ENCODE data around the gene CA11.
"Not testable (repeated sequence)": the region's sequence is repeated elsewhere in the genome, so short reads cannot be mapped to it uniquely, and the experiment has no call there.

CA11 gene

GRCh38 chr19:48668761-48669160 is 22.8 kb upstream of the CA11 start:
- no peak for DNase-seq

GRCh38 chr19:48668332-48668731 is 22.3 kb upstream of the CA11 start:
- DNase-seq, result no peak

- no peak for DNase-seq
Measured at GRCh38 chr19:48665786-48666185, 19.8 kb upstream of the CA11 start.

DNA sequence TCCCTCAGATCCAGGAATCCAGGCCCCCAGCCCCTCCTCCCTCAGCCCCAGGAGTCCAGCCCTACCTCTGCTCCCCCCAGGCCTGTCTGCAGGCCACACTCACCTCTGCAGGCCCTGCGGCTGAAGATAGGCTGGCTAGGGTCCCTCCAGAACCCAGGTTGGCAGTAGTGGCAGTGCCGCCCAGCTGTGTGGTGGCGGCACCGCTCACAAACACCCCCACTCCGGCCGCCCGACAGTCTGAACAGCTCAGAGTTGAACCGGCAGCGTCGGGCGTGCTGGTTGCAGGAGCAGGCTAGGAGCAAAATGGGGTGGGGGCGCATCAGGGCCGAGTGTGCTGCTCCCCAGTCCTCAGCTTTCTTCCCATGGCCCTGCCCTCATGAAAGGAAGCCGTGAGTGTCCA is 18.5 kb upstream of the CA11 start:
- no peak for DNase-seq

DNA sequence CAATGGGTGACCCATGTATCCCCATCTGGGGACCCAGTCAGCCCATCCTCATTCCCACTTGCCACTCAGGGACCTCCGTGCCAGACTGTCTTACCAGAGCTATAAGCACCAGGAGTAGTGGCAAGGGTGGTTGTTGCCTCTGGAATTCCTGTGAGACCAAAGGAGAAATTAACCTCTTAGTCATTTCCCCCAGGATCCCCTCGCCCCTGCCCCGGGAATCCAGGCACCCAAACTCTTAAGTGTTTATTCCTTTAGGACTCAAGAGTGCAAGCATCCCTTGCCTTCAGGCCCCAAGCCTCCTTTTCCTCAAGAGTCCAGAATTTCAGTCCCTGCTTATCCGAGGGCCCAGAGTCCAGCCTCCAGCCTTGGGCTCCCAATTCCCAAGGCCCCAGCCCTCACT is 17.7 kb upstream of the CA11 start:
- no peak for DNase-seq

DNA sequence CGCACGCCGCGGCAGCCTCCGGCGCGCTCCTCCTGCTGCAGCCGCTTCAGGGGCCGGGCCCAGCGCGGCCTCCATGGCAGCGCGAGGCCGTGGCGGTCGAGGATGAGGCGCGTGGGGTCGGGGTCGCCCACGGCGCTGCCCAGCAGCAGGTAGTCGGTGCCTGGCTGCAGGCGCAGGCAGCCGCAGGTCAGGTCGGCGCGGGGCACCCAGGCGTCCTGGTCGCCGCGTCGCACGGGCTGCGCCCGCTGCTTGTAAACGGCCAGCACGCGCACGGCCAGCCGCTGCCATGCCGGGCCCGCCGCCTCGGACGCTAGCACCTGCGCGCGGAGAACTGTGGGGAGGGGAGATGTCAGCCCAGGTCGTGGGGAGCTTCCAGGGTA is 15.7 kb upstream of the CA11 start:
- DNase-seq, result no peak

DNA sequence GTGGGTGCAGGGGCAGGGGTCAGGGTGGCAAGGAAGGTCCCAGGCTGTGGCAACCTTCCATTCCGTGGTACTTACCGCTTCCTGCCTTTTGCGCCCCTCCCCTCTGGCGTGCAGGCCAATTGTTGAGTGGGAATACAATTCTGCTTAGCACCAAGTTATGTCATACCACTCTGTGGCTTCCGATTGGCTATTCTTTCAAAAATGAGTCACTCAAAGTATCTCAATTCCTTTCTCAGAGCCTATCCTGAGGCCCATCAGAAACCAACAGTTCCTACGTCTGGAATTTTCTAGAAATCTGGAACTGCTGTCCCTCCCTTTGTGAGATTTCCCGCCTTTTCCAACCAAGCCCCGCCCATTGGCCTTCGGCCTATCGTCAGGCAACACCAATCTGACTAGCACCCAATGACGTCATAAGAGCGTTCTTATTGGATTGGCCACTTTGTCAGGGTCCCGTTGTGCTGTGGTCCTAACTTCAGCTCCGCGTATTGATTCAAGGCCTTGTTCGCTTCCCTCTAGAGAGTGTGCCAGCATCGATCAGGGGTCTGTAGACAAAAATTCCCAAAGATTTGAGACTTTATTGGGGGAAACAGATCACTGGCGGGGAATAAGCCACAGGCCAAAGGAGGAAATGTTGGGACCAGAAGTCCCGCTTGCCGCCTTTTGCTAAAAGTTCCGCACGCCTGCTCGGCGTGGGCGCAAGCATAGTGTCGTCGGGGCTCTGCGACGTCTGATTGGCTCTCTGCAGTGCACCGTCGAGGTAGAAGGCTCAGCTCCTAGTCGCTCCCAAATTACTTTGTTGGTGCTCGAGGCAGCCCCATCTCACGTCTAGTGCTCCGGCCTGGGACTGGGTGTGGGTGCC is 15.1 kb upstream of the CA11 start:
- DNase-seq, result peak; percentile 11

DNA sequence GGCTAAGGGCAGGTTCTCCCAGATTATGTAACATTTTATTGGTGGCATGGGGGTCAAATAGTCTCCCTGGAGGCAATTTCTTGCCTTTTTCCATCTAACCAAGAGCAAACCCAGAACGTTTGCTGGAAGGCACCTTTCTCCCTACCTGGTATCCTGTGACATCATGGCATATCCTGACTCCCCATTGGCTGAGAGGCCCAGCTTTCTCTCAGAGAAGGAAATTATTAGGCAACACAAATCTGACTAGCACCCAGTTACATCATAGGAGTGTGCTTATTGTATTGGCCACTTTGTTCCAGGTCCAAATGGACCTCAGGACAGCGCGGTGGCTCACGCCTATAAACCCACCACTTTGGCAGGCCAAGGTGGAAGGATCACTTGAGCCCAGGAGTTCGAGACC is 13.8 kb upstream of the CA11 start:
- DNase-seq, result no peak

DNA sequence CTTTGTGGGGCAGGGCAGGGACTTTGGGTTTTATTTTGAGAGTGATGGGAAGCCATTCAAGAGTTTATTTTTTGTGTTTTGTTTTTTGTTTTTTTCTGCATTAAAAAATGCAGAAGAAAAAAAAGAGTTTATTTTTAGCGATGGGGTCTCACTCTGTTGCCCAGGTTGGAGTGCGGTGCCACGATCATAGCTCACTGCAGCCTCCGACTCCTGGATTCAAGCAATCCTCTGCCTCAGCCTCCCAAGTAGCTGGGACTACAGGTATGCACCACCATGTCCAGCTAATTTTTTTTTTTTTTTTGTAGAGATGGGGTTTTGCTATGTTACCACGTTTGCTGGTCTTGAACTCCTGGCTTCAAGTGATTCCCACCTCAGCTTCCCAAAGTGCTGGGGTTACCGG is 12.5 kb upstream of the CA11 start:
- DNase-seq, result no peak

DNA sequence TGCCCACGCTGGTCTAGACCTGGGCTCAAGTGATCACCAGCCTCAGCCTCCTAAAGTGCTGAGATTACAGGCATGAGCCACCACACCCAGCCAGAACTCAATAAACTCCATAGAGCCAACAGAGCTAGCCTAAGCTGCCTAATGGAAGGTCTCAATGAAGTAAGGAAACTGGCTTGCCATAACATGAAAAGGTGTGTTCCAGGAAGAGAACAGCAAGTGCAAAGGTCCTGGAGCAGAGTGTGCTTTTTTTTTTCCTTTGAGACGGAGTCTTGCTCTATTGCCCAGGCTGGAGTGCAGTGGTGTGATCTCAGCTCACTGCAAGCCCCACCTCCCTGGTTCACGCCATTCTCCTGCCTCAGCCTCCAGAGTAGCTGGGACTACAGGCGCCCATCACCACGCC is 11.8 kb upstream of the CA11 start:
- not testable (repeated sequence) for DNase-seq

DNA sequence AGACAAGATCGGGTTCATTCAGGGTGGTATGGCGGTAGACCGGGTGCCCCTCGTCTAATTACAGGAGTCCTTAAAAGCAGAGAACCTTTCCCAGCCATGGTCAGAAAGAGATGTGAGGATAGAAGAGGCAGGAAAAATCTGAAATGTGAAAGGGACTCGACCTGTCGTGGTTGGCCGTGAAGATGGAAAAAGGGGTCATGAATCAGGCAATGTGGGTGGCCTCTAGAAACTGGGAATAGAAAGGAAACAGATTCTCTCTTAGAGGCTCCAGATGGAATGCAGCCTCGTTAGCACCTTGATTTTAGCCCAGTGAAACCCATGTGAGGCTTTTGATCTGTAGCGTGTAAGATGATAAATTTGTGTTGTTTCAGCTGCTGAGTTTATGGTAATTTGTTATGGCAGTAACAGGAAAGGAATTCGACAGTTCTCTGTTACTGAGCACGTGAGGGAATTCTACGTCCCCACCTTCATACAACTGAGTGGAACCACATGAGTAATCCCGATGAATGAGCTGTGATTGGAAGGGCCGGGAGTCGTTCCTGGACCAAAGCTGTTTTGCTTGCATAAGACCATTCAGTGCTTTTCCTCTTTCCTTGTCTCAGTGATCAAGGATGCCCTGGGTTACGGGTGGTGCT is 11.0 kb upstream of the CA11 start:
- DNase-seq, result no peak

GRCh38 chr19:48654299-48655059 is 8.5 kb upstream of the CA11 start:
- peak; percentile 22 for DNase-seq

DNA sequence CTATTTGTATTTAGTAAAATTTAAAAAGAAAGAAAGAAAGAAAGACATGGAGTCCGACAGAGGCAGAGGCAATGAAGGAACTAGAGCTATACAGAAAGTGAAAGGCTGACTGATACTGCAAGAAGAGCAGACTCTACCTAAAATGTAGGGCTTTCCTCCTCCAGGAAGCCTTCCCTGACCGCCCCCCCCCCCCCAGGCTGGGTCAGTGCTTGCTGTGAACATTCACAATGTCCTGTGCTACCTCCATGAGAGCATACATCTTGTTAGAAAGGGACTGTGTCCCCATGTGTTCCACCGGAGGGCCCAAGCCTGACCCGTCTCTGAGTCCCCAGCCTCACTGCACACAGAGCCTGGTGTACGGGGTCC is 5.7 kb upstream of the CA11 start:
- DNase-seq, result no peak

DNA sequence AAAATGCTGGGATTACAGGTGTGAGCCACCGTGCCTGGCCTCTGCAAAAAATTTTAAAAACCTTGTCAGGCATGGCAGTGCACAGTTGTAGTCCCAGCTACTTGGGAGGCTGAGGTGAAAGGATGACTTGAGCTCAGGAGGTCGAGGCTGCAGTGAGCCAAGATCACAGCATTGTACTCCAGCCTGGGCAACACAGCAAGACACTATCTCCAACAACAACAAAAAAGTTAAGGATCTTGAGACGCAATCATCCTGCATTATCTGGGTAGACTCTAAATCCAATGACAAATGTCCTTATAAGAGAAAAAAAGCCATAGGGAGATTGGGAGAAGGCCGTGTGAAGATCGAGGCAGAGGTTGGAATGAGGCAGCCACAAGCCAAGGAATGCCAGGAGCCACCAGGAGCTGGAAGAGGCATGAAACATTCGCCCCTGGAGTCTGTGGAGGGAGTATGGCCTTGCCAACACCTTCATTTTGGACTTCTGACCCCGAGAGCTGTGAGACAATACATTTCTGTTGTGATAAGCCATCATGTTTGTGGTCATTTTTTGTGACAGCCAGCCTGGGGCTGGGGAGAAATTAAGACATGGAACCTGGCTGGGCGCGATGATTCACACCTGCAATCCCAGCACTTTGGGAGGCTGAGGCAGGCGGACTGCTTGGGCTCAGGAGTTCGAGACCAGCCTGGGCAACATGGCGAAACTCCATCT is 5.1 kb upstream of the CA11 start:
- DNase-seq, result no peak

GRCh38 chr19:48648134-48648533 is 2.1 kb upstream of the CA11 start:
- DNase-seq, result no peak

GRCh38 chr19:48646722-48647216 is 782 bp upstream of the CA11 start:
- no peak for DNase-seq

- peak; percentile 66 for DNase-seq
Measured at GRCh38 chr19:48645620-48646000, 377 bp downstream of the CA11 start.

DNA sequence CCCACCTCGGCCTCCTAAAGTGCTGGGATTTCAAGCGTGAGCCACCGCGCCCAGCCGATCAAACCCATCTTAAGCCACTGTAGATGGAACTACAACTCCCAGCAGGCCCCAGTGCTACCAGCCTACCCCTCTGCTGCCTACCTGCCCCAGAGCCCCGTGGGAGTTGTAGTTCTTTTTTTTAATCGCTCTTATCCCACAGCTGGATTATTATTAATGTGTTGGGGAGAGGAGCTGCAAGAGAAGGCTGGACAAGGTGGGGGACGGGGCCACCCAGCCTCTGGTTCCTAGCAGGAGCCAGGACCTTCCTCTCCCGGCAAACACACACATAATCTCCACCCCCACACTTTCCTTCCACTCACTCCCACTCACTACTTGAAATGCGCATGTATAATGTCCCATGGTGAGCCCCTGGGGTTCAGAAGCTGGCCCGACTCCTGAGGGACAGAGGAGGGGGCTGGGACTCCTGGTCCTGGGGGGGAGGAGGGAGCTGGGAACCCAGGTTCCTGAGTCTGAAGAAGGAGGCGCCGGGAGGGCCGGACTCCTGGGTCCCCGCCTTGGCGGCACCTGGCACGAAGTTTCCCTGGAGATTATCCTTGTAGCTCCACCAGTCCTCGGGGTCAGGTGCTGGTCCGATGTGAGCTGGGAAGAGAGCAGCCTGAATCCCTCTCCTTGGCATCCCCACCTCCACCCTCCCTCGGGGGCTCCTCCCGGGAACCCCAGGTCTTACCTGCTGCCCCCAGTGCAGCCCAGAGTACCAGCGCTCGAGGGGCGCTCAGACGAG is 958 bp downstream of the CA11 start:
- DNase-seq, result peak; percentile 77

- DNase-seq, result no peak
Measured at GRCh38 chr19:48644355-48644754, 1.6 kb downstream of the CA11 start.

DNA sequence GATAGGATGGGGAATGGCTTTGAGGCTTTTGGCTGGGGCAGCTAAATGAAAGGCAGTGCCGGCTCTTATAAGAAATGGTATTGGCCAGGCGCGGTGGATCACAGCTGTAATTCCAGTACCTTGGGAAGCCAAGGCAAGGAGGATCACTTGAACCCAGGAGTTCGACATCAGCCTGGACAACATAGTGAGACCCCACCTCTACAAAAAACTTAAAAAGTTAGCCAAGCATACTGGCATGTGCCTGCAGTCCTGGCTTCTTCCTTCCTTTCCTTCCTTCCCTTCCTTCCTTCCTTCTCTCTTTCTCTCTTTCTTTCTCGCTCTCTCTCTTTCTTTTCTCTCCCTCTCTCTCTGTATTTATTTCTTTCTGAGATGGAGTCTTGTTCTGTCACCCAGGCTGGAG is 3.1 kb downstream of the CA11 start:
- DNase-seq, result no peak

- DNase-seq, result no peak
Measured at GRCh38 chr19:48641850-48642249, 4.1 kb downstream of the CA11 start.

Measured in NCI-H2227 treated with DMSO at 0.1 percent for 48 hours (cell line).